ENCODE data around the gene TMCO4.

The TMCO4 gene

GRCh38 chr1:19675797-19676196 is 123.9 kb downstream of the TMCO4 start:
- H2BK120ac ChIP-seq (ENCODE audit: insufficient read depth, low read length, poor library complexity): no peak overlapping the region
- no peak overlapping the region for H2AFZ ChIP-seq (ENCODE audit: insufficient read depth, low read length, poor library complexity)
- H2AK5ac ChIP-seq (ENCODE audit: low read length): no peak overlapping the region
- H4K12ac ChIP-seq (ENCODE audit: low read depth, low read length): no peak overlapping the region
- H3K79me2 ChIP-seq (ENCODE audit: control insufficient read depth, insufficient read depth, low read length, poor library complexity): no peaks in the 10 kb centered on the region
- H3K14ac ChIP-seq (ENCODE audit: low read length): no peak overlapping the region
- no peak overlapping the region for H4K8ac ChIP-seq (ENCODE audit: low read depth, low read length)
- H3K36me3 ChIP-seq (ENCODE audit: control insufficient read depth in 1 of 2, insufficient read depth in 2 of 2, low read length in 2 of 2): no peaks in the 10 kb centered on the region
- no peak overlapping the region for H3K27ac ChIP-seq (ENCODE audit: low read depth, low read length)
- H3K27me3 ChIP-seq (ENCODE audit: insufficient read depth, low read length): no peaks in the 10 kb centered on the region
- no peak overlapping the region for H3K9ac ChIP-seq (ENCODE audit: low read length)
- H3K79me1 ChIP-seq (ENCODE audit: low read length): no peaks in the 10 kb centered on the region
- no peak overlapping the region for H2BK12ac ChIP-seq (ENCODE audit: low read length)
- no peaks in the 10 kb centered on the region for H3K4me1 ChIP-seq (ENCODE audit: control insufficient read depth in 1 of 2, insufficient read depth in 2 of 2, low read length in 2 of 2)
- no peak overlapping the region for H4K91ac ChIP-seq (ENCODE audit: low read depth, low read length)
- no peak for DNase-seq
- H3K23ac ChIP-seq (ENCODE audit: low read length): no peak overlapping the region
- H2BK5ac ChIP-seq (ENCODE audit: low read depth, low read length, poor library complexity): no peak overlapping the region
- H3K4ac ChIP-seq (ENCODE audit: low read depth, low read length): no peak overlapping the region
- no peak overlapping the region for H3K4me2 ChIP-seq (ENCODE audit: low read length)
- no peak overlapping the region for H3K4me3 ChIP-seq (ENCODE audit: low read depth, low read length)
- H3K9me3 ChIP-seq (ENCODE audit: insufficient read depth, low read depth, low read length): no peaks in the 10 kb centered on the region
- WGBS (ENCODE audit: extremely low coverage, insufficient coverage, insufficient read length): no CpG with 5 or more reads among the region's 5 CpGs
- no peak overlapping the region for H3K18ac ChIP-seq (ENCODE audit: low read length)

GRCh38 chr1:19672237-19672636 is 127.5 kb downstream of the TMCO4 start:
- no peak overlapping the region for H2AFZ ChIP-seq (ENCODE audit: insufficient read depth, low read length, poor library complexity)
- no peak overlapping the region for H4K12ac ChIP-seq (ENCODE audit: low read depth, low read length)
- H3K18ac ChIP-seq (ENCODE audit: low read length): no peak overlapping the region
- no peak overlapping the region for H3K4me3 ChIP-seq (ENCODE audit: low read depth, low read length)
- no peak overlapping the region for H4K8ac ChIP-seq (ENCODE audit: low read depth, low read length)
- H3K27ac ChIP-seq (ENCODE audit: low read depth, low read length): no peak overlapping the region
- H2AK5ac ChIP-seq (ENCODE audit: low read length): no peak overlapping the region
- 100% methylated on average over 2 of the region's 6 CpGs for WGBS (ENCODE audit: extremely low coverage, insufficient coverage, insufficient read length)
- H3K9ac ChIP-seq (ENCODE audit: low read length): no peak overlapping the region
- H3K4ac ChIP-seq (ENCODE audit: low read depth, low read length): no peak overlapping the region
- no peaks in the 10 kb centered on the region for H3K9me3 ChIP-seq (ENCODE audit: insufficient read depth, low read depth, low read length)
- no peak overlapping the region for H3K23ac ChIP-seq (ENCODE audit: low read length)
- H2BK12ac ChIP-seq (ENCODE audit: low read length): no peak overlapping the region
- no peak overlapping the region for H4K91ac ChIP-seq (ENCODE audit: low read depth, low read length)
- no peak for DNase-seq
- no peak overlapping the region for H3K4me2 ChIP-seq (ENCODE audit: low read length)
- no peaks in the 10 kb centered on the region for H3K4me1 ChIP-seq (ENCODE audit: control insufficient read depth in 1 of 2, insufficient read depth in 2 of 2, low read length in 2 of 2)
- no peaks in the 10 kb centered on the region for H3K79me2 ChIP-seq (ENCODE audit: control insufficient read depth, insufficient read depth, low read length, poor library complexity)
- peaks cover 3% of the 10 kb centered on the region for H3K27me3 ChIP-seq (ENCODE audit: insufficient read depth, low read length)
- H2BK120ac ChIP-seq (ENCODE audit: insufficient read depth, low read length, poor library complexity): no peak overlapping the region
- no peaks in the 10 kb centered on the region for H3K36me3 ChIP-seq (ENCODE audit: control insufficient read depth in 1 of 2, insufficient read depth in 2 of 2, low read length in 2 of 2)
- H3K14ac ChIP-seq (ENCODE audit: low read length): no peak overlapping the region
- H2BK5ac ChIP-seq (ENCODE audit: low read depth, low read length, poor library complexity): no peak overlapping the region
- no peaks in the 10 kb centered on the region for H3K79me1 ChIP-seq (ENCODE audit: low read length)

GRCh38 chr1:19670787-19671186 is 128.9 kb downstream of the TMCO4 start:
- Histone ChIP-seq H4K12ac (ENCODE audit: low read depth, low read length) (no peak overlapping the region), H3K18ac (ENCODE audit: low read length) (no peak overlapping the region), H4K91ac (ENCODE audit: low read depth, low read length) (no peak overlapping the region), H2AK5ac (ENCODE audit: low read length) (no peak overlapping the region), H2BK12ac (ENCODE audit: low read length) (no peak overlapping the region), H3K4me3 (ENCODE audit: low read depth, low read length) (no peak overlapping the region), H3K79me2 (ENCODE audit: control insufficient read depth, insufficient read depth, low read length, poor library complexity) (no peaks in the 10 kb centered on the region), H3K23ac (ENCODE audit: low read length) (no peak overlapping the region), H3K27ac (ENCODE audit: low read depth, low read length) (no peak overlapping the region), H2BK5ac (ENCODE audit: low read depth, low read length, poor library complexity) (no peak overlapping the region), H3K9ac (ENCODE audit: low read length) (no peak overlapping the region), H3K27me3 (ENCODE audit: insufficient read depth, low read length) (peaks cover 13% of the 10 kb centered on the region), H3K4me1 (ENCODE audit: control insufficient read depth in 1 of 2, insufficient read depth in 2 of 2, low read length in 2 of 2) (no peaks in the 10 kb centered on the region), H2AFZ (ENCODE audit: insufficient read depth, low read length, poor library complexity) (no peak overlapping the region), H3K4ac (ENCODE audit: low read depth, low read length) (no peak overlapping the region), H3K14ac (ENCODE audit: low read length) (no peak overlapping the region), H3K79me1 (ENCODE audit: low read length) (no peaks in the 10 kb centered on the region), H4K8ac (ENCODE audit: low read depth, low read length) (no peak overlapping the region), H3K36me3 (ENCODE audit: control insufficient read depth in 1 of 2, insufficient read depth in 2 of 2, low read length in 2 of 2) (no peaks in the 10 kb centered on the region), H2BK120ac (ENCODE audit: insufficient read depth, low read length, poor library complexity) (no peak overlapping the region), H3K9me3 (ENCODE audit: insufficient read depth, low read depth, low read length) (peaks cover under 1% of the 10 kb centered on the region), H3K4me2 (ENCODE audit: low read length) (no peak overlapping the region)
- WGBS (ENCODE audit: extremely low coverage, insufficient coverage, insufficient read length): no CpG with 5 or more reads among the region's 4 CpGs
- no peak for DNase-seq

GRCh38 chr1:19668888-19669287 is 130.8 kb downstream of the TMCO4 start:
- Histone ChIP-seq H3K36me3 (ENCODE audit: control insufficient read depth in 1 of 2, insufficient read depth in 2 of 2, low read length in 2 of 2) (no peaks in the 10 kb centered on the region), H4K91ac (ENCODE audit: low read depth, low read length) (no peak overlapping the region), H3K9ac (ENCODE audit: low read length) (no peak overlapping the region), H3K9me3 (ENCODE audit: insufficient read depth, low read depth, low read length) (peaks cover 10% of the 10 kb centered on the region), H4K8ac (ENCODE audit: low read depth, low read length) (no peak overlapping the region), H3K23ac (ENCODE audit: low read length) (no peak overlapping the region), H2AK5ac (ENCODE audit: low read length) (no peak overlapping the region), H2BK12ac (ENCODE audit: low read length) (no peak overlapping the region), H3K4me3 (ENCODE audit: low read depth, low read length) (no peak overlapping the region), H2BK120ac (ENCODE audit: insufficient read depth, low read length, poor library complexity) (no peak overlapping the region), H4K12ac (ENCODE audit: low read depth, low read length) (no peak overlapping the region), H3K27ac (ENCODE audit: low read depth, low read length) (no peak overlapping the region), H3K27me3 (ENCODE audit: insufficient read depth, low read length) (peaks cover 32% of the 10 kb centered on the region), H2BK5ac (ENCODE audit: low read depth, low read length, poor library complexity) (no peak overlapping the region), H3K4me1 (ENCODE audit: control insufficient read depth in 1 of 2, insufficient read depth in 2 of 2, low read length in 2 of 2) (peaks cover 0 to 5% of the 10 kb centered on the region in 2 experiments), H3K79me2 (ENCODE audit: control insufficient read depth, insufficient read depth, low read length, poor library complexity) (no peaks in the 10 kb centered on the region), H3K4me2 (ENCODE audit: low read length) (no peak overlapping the region), H3K79me1 (ENCODE audit: low read length) (no peaks in the 10 kb centered on the region), H3K4ac (ENCODE audit: low read depth, low read length) (no peak overlapping the region), H2AFZ (ENCODE audit: insufficient read depth, low read length, poor library complexity) (no peak overlapping the region), H3K18ac (ENCODE audit: low read length) (no peak overlapping the region), H3K14ac (ENCODE audit: low read length) (no peak overlapping the region)
- no peak for DNase-seq
- WGBS (ENCODE audit: extremely low coverage, insufficient coverage, insufficient read length): no CpG with 5 or more reads among the region's 8 CpGs
